ENCODE measurements around the gene GRIN3B.

The GRIN3B gene

DNA sequence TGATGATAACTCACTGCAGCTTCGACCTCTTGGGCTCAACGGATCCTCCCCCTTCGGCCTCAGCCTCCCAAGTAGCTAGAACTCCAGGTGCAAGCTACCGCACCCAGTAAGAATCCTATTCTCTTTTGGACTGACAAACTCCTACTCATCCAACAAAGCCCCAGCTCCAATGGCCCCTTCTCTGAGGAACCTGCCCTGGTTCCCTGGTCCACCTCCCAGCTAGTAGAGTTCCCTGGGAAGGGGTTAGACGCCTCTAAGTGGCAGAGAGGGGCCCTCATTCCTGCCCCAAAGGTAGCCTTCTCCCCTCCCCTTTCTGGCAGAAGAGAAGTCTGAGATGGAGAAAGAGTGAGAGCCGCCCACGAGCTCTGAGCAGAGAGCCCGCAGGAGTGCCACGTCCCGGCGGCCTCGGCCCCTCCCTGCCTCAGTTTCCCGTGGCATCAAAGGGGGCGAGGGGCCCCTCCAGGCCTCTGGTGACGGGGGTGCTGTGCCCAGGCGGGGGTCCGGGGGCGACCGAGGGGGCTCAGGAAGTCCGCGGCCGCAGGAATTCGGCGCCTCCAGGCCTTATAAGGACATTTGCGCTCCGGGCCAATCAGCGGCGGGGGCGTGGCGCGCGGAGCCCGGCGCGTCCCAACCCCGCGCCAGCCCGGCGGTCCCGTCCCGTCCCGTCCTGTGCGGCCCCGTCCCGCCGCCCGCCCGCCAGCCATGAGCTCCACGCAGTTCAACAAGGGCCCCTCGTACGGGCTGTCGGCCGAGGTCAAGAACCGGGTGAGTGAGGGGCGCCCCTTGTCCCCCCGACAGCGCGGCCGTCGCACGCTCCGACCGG is 26.0 kb downstream of the GRIN3B start, which contains the start of gene CNN2:
Gene CNN2 (plus strand): TSS at position 649 of the 823 bp plus-strand sequence. CDS start 54 bp downstream, at position 703.
- peak within 1 kb of the TSS; percentile 85 for H3K4me2 ChIP-seq (ENCODE audit: low read length)
- no peaks in the 10 kb centered on the region for H3K27me3 ChIP-seq (ENCODE audit: control insufficient read depth, low read length)
- TF ChIP-seq, protein P1, sequence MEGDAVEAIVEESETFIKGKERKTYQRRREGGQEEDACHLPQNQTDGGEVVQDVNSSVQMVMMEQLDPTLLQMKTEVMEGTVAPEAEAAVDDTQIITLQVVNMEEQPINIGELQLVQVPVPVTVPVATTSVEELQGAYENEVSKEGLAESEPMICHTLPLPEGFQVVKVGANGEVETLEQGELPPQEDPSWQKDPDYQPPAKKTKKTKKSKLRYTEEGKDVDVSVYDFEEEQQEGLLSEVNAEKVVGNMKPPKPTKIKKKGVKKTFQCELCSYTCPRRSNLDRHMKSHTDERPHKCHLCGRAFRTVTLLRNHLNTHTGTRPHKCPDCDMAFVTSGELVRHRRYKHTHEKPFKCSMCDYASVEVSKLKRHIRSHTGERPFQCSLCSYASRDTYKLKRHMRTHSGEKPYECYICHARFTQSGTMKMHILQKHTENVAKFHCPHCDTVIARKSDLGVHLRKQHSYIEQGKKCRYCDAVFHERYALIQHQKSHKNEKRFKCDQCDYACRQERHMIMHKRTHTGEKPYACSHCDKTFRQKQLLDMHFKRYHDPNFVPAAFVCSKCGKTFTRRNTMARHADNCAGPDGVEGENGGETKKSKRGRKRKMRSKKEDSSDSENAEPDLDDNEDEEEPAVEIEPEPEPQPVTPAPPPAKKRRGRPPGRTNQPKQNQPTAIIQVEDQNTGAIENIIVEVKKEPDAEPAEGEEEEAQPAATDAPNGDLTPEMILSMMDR (IDR thresholded peaks at IDR 0.05; ENCODE audit: low read depth, low read length, poor library complexity, severe bottlenecking): no peak
- TF ChIP-seq EZH2phosphoT487 (IDR thresholded peaks at IDR 0.05; ENCODE audit: borderline replicate concordance, low read length): no peak
- H4K20me1 ChIP-seq (ENCODE audit: control insufficient read depth, insufficient read depth, low read depth, low read length): 0 out of 2 replicates have a peak, but pooled peaks cover 3% of the 10 kb centered on the region
- peaks cover 49% of the 10 kb centered on the region for H3K79me2 ChIP-seq (ENCODE audit: control insufficient read depth, low read length)
- H3K4me1 ChIP-seq (ENCODE audit: control insufficient read depth, low read length): peaks cover 44% of the 10 kb centered on the region
- H3K36me3 ChIP-seq (ENCODE audit: control insufficient read depth, low read length): peaks cover 32% of the 10 kb centered on the region
- H3K4me3 ChIP-seq (ENCODE audit: low read length): peak within 1 kb of the TSS; percentile 90
- no peaks in the 10 kb centered on the region for H3K9me3 ChIP-seq (ENCODE audit: control insufficient read depth, insufficient read depth, low read length)
- H3K27ac ChIP-seq (ENCODE audit: low read depth, low read length): peak within 1 kb of the TSS; percentile 84
- peaks cover 17% of the 10 kb centered on the region for H3F3A ChIP-seq (ENCODE audit: control insufficient read depth, insufficient read depth)
- H3K9me2 ChIP-seq (replicated peaks; ENCODE audit: control insufficient read depth, low read length): no peaks in the 10 kb centered on the region

DNA sequence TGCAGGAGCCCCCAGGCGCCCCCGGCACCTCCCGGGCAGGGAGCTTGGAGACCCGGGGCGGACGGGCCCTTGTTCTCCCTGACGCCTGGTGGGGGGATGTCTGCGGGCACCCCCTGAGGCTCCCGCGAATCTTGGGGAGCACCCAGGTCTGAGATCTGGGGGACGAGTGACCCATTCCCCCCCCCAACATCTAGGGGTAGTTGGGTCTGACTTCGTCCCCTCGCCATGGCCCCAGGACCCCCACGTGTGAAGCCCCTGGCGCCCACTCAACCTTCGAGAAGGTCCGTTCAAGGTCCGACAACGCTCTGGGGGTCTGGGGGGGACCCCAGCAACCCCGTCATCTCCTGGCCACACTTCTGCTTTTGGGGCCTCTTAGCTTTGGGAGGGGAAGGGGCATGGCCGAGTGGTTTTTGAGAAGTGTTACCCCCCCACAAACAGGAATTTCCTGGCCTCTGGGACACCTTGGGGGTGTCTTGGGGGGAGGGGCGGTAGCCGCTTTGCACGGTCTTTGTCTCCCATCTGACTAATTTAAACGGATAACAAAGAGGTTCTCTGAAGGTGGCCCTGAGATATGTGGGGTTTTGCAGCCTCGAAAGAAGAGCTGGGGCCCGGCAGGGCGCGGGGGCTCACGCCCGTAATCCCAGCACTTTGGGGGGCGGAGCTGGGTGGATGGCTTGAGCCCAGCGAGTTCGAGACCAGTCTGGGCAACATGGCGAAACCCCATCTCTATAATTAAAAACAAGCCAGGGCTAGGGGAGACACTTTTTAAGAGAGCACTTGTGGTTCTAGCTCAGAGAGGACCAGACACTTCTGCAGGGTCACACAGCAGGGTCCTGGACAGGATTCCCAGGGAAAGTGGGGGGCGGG is 26.8 kb downstream of the GRIN3B start:
- Histone ChIP-seq H3K4me2 (ENCODE audit: low read length) (peak overlapping the region; percentile 85), H3K9me2 (replicated peaks; ENCODE audit: control insufficient read depth, low read length) (no peaks in the 10 kb centered on the region), H3K4me1 (ENCODE audit: control insufficient read depth, low read length) (peaks cover 37% of the 10 kb centered on the region), H3K27me3 (ENCODE audit: control insufficient read depth, low read length) (no peaks in the 10 kb centered on the region), H3K36me3 (ENCODE audit: control insufficient read depth, low read length) (peaks cover 36% of the 10 kb centered on the region), H4K20me1 (ENCODE audit: control insufficient read depth, insufficient read depth, low read depth, low read length) (0 out of 2 replicates have a peak, but pooled peaks cover 3% of the 10 kb centered on the region), H3K4me3 (ENCODE audit: low read length) (peak overlapping the region; percentile 90), H3K79me2 (ENCODE audit: control insufficient read depth, low read length) (peaks cover 49% of the 10 kb centered on the region), H3K27ac (ENCODE audit: low read depth, low read length) (peak overlapping the region; percentile 84), H3F3A (ENCODE audit: control insufficient read depth, insufficient read depth) (peaks cover 13% of the 10 kb centered on the region), H3K9me3 (ENCODE audit: control insufficient read depth, insufficient read depth, low read length) (no peaks in the 10 kb centered on the region)
- TF ChIP-seq EZH2phosphoT487 (IDR thresholded peaks at IDR 0.05; ENCODE audit: borderline replicate concordance, low read length): no peak
- TF ChIP-seq, protein P1 (IDR thresholded peaks at IDR 0.05; ENCODE audit: low read depth, low read length, poor library complexity, severe bottlenecking): no peak

DNA sequence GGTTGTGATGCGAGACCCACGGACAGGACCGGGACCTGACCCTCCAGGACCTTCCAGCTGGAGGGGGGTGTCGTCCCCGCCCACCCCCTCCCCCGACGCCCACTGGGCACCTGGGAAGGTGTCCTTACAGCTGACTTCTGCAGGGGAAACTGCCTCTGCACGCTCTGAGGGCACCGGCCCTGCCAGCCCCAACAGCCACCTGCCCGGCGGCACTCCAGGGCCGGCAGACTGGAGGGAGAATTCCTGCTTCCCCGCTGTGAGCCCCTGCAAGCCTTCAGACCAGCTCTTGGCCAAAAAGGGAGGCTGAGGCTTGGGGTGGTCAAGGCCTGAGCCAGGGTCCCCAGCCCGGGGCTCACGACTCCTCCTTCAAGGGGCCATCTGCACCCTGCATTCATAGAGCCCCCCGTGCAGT is 27.4 kb downstream of the GRIN3B start:
- peak overlapping the region; percentile 84 for H3K27ac ChIP-seq (ENCODE audit: low read depth, low read length)
- H3K9me3 ChIP-seq (ENCODE audit: control insufficient read depth, insufficient read depth, low read length): no peaks in the 10 kb centered on the region
- peaks cover 8% of the 10 kb centered on the region for H3F3A ChIP-seq (ENCODE audit: control insufficient read depth, insufficient read depth)
- H4K20me1 ChIP-seq (ENCODE audit: control insufficient read depth, insufficient read depth, low read depth, low read length): 0 out of 2 replicates have a peak, but pooled peaks cover 3% of the 10 kb centered on the region
- no peaks in the 10 kb centered on the region for H3K27me3 ChIP-seq (ENCODE audit: control insufficient read depth, low read length)
- no peak for TF ChIP-seq EZH2phosphoT487 (IDR thresholded peaks at IDR 0.05; ENCODE audit: borderline replicate concordance, low read length)
- TF ChIP-seq, protein P1 (IDR thresholded peaks at IDR 0.05; ENCODE audit: low read depth, low read length, poor library complexity, severe bottlenecking): no peak
- peak overlapping the region; percentile 85 for H3K4me2 ChIP-seq (ENCODE audit: low read length)
- H3K36me3 ChIP-seq (ENCODE audit: control insufficient read depth, low read length): peaks cover 42% of the 10 kb centered on the region
- H3K4me3 ChIP-seq (ENCODE audit: low read length): peak overlapping the region; percentile 90
- no peaks in the 10 kb centered on the region for H3K9me2 ChIP-seq (replicated peaks; ENCODE audit: control insufficient read depth, low read length)
- peaks cover 52% of the 10 kb centered on the region for H3K79me2 ChIP-seq (ENCODE audit: control insufficient read depth, low read length)
- peaks cover 30% of the 10 kb centered on the region for H3K4me1 ChIP-seq (ENCODE audit: control insufficient read depth, low read length)

All from DOHH2 (cell line).